Gastroesophageal sphincter (tissue), 4 donors: ENCODE measurements around the gene SPATA45. TPM values are rescaled to one million over a fixed set of nuclear protein-coding genes. Genes with fewer than 3 reads are reported as not detected.

Experiments
- ATAC-seq: fragments of 150-250 bp; one replicate; pipeline ENCODE4 v1.9.1; 2016; ENCODE audit warnings: mild to moderate bottlenecking, moderate library complexity
- H3K27ac ChIP-seq, 4 donors: fragments of 200-600 bp; sonication (generic) in 3 of 4; 1 replicate in 3 of 4; 2 replicates in 1 of 4; pipeline ENCODE4 v1.5.1; 2016 to 2019
- H3K27me3 ChIP-seq: fragments of 200-600 bp; sonication (generic); one replicate; pipeline ENCODE4 v1.5.1; 2019
- H3K36me3 ChIP-seq, 2 donors: fragments of 200-600 bp; sonication (generic); one replicate each; pipeline ENCODE4 v1.5.1; 2019; ENCODE audit warnings: control low read depth in 1 of 2
- H3K4me1 ChIP-seq, 3 donors: fragments of 200-600 bp; sonication (generic); 1 replicate in 2 of 3; 2 replicates in 1 of 3; pipeline ENCODE4 v1.5.1; 2016 to 2019; ENCODE audit warnings: control low read depth in 2 of 3
- H3K4me3 ChIP-seq, 2 donors: fragments of 200-600 bp; sonication (generic); one replicate each; pipeline ENCODE4 v1.5.1; 2019; ENCODE audit warnings: mild to moderate bottlenecking in 1 of 2, moderate library complexity in 1 of 2
- H3K9me3 ChIP-seq, 3 donors: fragments of 200-600 bp; sonication (generic); one replicate each; pipeline ENCODE4 v1.5.1; 2017 to 2019; ENCODE audit warnings: control low read depth in 2 of 3
- EP300 ChIP-seq: sonication (generic); formaldehyde crosslinking; IDR thresholded peaks from one replicate; pipeline ENCODE4 v1.6.1; 2017; ENCODE audit warnings: antibody characterized with exemption, mild to moderate bottlenecking
- POLR2A ChIP-seq, 2 donors: fragments of 450-650 bp; IDR thresholded peaks; one replicate each; pipeline ENCODE4 v1.6.1; 2017; ENCODE audit warnings: antibody characterized with exemption in 2 of 2, mild to moderate bottlenecking in 2 of 2, moderate library complexity in 1 of 2
- POLR2AphosphoS5 ChIP-seq: sonication (generic); formaldehyde crosslinking; IDR thresholded peaks from one replicate; pipeline ENCODE4 v1.6.1; 2017; ENCODE audit warnings: antibody characterized with exemption
- WGBS, 2 donors: methylation state at CpG; one replicate each; pipeline ENCODE4 v1.1.5; 2018; ENCODE audit warnings: low coverage in 1 of 2; 5-methylcytosine and 5-hydroxymethylcytosine counted together
- total RNA-seq, 4 donors: library from RNA; depleted of rRNA; stranded (reverse); fragments of >200 nt; gene quantifications; one replicate each; pipeline ENCODE4 v1.1.0, GENCODE V29; 2016
- TF ChIP-seq, protein P1 (sequence below), 4 experiments: fragments of 200-600 bp in 2 of 4; fragments of 450-650 bp in 2 of 4; sonication (generic) in 1 of 4; IDR thresholded peaks; one replicate each; pipeline ENCODE4 v1.5.1; 2017 to 2019; ENCODE audit warnings: antibody characterized with exemption in 4 of 4, mild to moderate bottlenecking in 2 of 4, moderate library complexity in 2 of 4

The SPATA45 gene
- not detected for total RNA-seq

DNA sequence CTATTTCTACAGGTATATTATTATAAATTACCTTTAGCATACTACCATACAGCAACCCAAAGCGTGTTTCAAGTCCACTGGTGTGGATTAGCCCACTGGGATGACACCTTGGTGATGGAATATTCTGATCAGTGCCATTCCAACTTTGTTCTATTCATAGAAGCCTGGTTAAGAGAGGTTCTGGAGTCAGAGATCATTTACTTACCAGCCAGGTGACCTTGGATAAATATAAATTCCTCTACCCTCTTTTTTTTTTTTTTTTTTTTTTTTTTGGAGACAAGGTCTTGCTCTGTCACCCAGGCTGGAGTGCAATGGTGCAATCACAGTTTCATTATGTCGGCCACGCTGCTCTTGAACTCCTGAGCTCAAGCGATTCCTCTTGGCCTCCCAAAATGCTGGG is at the start of gene SPATA45:
SPATA45 (minus strand) TSS at position 101 of the 400 bp plus-strand sequence. CDS start 11,500 bp downstream, outside the sequence.
- no peaks in the 10 kb centered on the region for H3K4me1 ChIP-seq
- ATAC-seq = no peak
- no peak for TF ChIP-seq POLR2A (IDR thresholded peaks at IDR 0.05)
- TF ChIP-seq EP300 = no peak
- no peak for TF ChIP-seq POLR2AphosphoS5
- TF ChIP-seq, protein P1, sequence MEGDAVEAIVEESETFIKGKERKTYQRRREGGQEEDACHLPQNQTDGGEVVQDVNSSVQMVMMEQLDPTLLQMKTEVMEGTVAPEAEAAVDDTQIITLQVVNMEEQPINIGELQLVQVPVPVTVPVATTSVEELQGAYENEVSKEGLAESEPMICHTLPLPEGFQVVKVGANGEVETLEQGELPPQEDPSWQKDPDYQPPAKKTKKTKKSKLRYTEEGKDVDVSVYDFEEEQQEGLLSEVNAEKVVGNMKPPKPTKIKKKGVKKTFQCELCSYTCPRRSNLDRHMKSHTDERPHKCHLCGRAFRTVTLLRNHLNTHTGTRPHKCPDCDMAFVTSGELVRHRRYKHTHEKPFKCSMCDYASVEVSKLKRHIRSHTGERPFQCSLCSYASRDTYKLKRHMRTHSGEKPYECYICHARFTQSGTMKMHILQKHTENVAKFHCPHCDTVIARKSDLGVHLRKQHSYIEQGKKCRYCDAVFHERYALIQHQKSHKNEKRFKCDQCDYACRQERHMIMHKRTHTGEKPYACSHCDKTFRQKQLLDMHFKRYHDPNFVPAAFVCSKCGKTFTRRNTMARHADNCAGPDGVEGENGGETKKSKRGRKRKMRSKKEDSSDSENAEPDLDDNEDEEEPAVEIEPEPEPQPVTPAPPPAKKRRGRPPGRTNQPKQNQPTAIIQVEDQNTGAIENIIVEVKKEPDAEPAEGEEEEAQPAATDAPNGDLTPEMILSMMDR (IDR thresholded peaks at IDR 0.05) = no peak

DNA sequence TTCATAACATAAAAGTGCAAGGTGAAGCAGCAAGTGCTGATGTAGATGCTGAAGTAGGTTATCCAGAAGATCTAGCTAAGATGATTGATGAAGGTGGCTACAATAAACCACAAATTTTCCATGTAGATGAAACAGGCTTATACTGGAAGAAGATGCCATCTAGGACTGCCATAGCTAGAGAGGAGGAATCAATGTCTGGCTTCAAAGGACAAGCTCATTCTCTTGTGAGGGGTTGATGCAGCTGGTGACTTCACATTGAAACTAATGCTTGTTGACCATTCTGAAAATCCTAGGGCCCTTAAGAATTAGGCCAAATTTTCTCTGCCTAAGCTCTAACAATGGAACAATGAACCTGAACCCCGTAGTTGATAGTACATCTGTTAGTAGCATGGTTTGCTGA is 44.7 kb upstream of the SPATA45 start:
- H3K27me3 ChIP-seq = no peaks in the 10 kb centered on the region
- TF ChIP-seq, protein P1 (IDR thresholded peaks at IDR 0.05) = no peak
- no peak for TF ChIP-seq POLR2AphosphoS5
- TF ChIP-seq POLR2A (IDR thresholded peaks at IDR 0.05) = no peak
- TF ChIP-seq EP300 = no peak
- no peak for ATAC-seq
- H3K36me3 ChIP-seq = peaks cover 4 to 95% of the 10 kb centered on the region in 2 donors
- H3K4me1 ChIP-seq = no peaks in the 10 kb centered on the region
- H3K9me3 ChIP-seq = no peaks in the 10 kb centered on the region
- H3K27ac ChIP-seq = no peak overlapping the region
- H3K4me3 ChIP-seq = no peak overlapping the region
- 100% methylated on average over 1 of the region's 1 CpG for WGBS, 2 donors

More for the DNA sequence above, at the start of gene SPATA45:
- Histone ChIP-seq H3K4me3 (no peak within 1 kb of the TSS), H3K27ac (no peak within 1 kb of the TSS), H3K9me3 (peaks cover 0 to 5% (median 0%) of the 10 kb centered on the region in 3 donors), H3K27me3 (no peaks in the 10 kb centered on the region), H3K36me3 (no peaks in the 10 kb centered on the region)
- WGBS, 2 donors = 96 to 97% methylated on average over 3 to 4 of the region's 4 CpGs

DNA sequence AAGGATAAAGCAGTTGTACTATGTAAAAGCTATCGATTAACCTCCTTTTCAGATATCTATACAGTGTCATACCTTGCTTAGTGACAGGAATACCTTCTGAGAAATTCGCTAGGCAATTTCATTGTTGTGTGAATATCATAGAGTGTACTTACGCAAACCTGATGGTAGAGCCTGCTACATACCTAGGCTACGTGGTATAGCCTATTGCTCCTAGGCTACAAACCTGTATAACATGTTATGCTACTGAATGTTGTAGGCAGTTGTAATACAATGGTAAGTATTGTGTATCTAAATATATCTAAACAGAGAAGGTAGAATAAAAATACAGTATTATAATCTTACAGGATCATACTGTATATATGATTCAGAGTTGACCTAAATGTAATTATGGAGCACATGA is 37.1 kb upstream of the SPATA45 start:
- H3K4me3 ChIP-seq = no peak overlapping the region
- no peaks in the 10 kb centered on the region for H3K4me1 ChIP-seq
- peaks cover 4 to 65% of the 10 kb centered on the region in 2 donors for H3K36me3 ChIP-seq
- 63 to 74% methylated on average over 4 of the region's 4 CpGs for whole genome bisulfite sequencing, 2 donors
- H3K27ac ChIP-seq = no peak overlapping the region
- H3K27me3 ChIP-seq = no peaks in the 10 kb centered on the region
- TF ChIP-seq POLR2AphosphoS5 = no peak
- TF ChIP-seq, protein P1 (IDR thresholded peaks at IDR 0.05) = no peak
- TF ChIP-seq POLR2A (IDR thresholded peaks at IDR 0.05) = no peak
- no peak for TF ChIP-seq EP300
- no peak for ATAC-seq
- H3K9me3 ChIP-seq = no peaks in the 10 kb centered on the region

DNA sequence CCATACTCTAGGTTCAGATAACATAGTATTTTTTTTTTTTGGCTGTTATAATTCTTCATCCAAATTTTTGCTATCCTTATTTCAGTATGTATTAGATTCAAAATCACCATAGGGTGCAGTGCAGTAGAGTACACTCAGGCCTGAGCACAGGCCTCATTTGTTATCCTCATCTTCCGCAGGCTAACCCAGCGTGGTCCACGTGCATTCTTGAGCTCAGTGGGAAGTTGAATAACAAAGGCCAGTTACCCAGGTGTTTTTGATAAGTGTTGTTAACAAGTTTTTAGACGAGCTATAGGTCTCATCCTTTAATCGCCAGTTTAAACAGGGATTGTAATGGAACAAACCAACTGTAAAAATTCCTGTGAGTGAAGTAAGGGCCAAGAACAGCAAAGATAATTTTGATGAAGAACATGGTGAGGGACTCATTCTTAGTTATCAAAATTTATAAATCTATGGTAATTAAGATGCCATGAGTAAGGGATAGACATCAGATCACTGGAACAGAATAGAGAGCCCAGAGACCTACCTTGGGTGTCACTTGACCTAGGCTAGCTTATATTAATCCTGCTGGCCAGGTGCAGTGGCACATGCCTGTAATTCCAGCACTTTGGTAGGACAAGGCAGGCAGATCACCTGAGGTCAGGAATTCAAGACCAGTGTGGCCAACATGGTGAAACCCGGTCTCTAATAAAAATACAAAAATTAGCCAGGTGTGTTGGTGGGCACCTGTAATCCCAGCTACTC is 32.7 kb upstream of the SPATA45 start:
- Histone ChIP-seq H3K27ac (no peak overlapping the region), H3K27me3 (no peaks in the 10 kb centered on the region), H3K9me3 (no peaks in the 10 kb centered on the region), H3K36me3 (peaks cover 0 to 50% of the 10 kb centered on the region in 2 donors), H3K4me1 (no peaks in the 10 kb centered on the region), H3K4me3 (no peak overlapping the region)
- 38 to 76% methylated on average over 2 to 5 of the region's 6 CpGs for WGBS, 2 donors
- no peak for ATAC-seq
- TF ChIP-seq, protein P1 (IDR thresholded peaks at IDR 0.05) = no peak
- TF ChIP-seq POLR2A (IDR thresholded peaks at IDR 0.05) = no peak
- TF ChIP-seq EP300 = no peak
- no peak for TF ChIP-seq POLR2AphosphoS5

DNA sequence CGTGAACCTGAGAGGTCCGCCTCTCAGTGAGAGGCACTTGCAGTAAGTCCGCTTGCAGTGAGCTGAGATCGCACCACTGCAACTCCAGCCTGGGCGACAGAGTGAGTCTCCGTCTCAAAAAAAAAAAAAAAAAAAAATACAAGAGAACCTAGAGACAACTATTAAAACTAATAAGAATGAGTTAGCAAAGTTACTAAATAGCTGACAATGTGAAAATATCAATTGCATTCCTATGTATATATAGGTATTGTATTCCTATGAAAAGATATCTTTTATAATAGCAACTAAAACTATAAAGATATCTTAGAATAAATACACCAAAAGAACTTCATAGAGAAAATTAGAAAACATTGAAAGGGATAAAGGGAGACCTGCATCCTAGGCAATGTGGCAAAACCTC is 31.0 kb upstream of the SPATA45 start:
- no peaks in the 10 kb centered on the region for H3K9me3 ChIP-seq
- H3K36me3 ChIP-seq = peaks cover 0 to 50% of the 10 kb centered on the region in 2 donors
- 100% methylated on average over 5 of the region's 6 CpGs; no CpG with 5 or more reads in 1 of the 2 donors for WGBS, 2 donors
- H3K4me3 ChIP-seq = no peak overlapping the region
- no peak for ATAC-seq
- H3K27me3 ChIP-seq = no peaks in the 10 kb centered on the region
- no peaks in the 10 kb centered on the region for H3K4me1 ChIP-seq
- no peak for TF ChIP-seq EP300
- TF ChIP-seq POLR2A (IDR thresholded peaks at IDR 0.05) = no peak
- no peak for TF ChIP-seq POLR2AphosphoS5
- TF ChIP-seq, protein P1 (IDR thresholded peaks at IDR 0.05) = no peak
- no peak overlapping the region for H3K27ac ChIP-seq
